PC-9 (cell line): Measurements from ENCODE around the gene NAV3. TPM values are rescaled to one million over a fixed set of nuclear protein-coding genes. Genes with fewer than 3 reads are reported as not detected.
A peak's percentile ranks its signal among the peaks of the same experiment; 100 is the strongest.

ENCODE experiments used
- BruUV-seq: library from RNA; stranded (reverse); fragments of 400-500 nt; replicated peaks from 2 replicates; lab custom pipeline; 2021; lab: Mats Ljungman, UMichigan
- CTCF ChIA-PET: fragments of 300-600 bp; sonication (Branson Sonifier 250); formaldehyde crosslinking; loops from one replicate; lab custom pipeline; 2022; ENCODE audit warnings: antibody characterized with exemption; lab: Charles Lee
- POLR2A ChIA-PET: fragments of 300-600 bp; sonication (Branson Sonifier 250); formaldehyde crosslinking; loops from one replicate; lab custom pipeline; 2022; ENCODE audit warnings: antibody characterized with exemption; ENCODE audit not compliant: unreplicated experiment; lab: Charles Lee
- DNase-seq, 2 experiments: peaks; one replicate each; pipeline versions ENCODE4 v3.0.0 to v3.0.0-alpha.2; 2015 to 2022; ENCODE audit warnings: mixed read lengths in 1 of 2
- H2AFZ ChIP-seq: fragments of 200-600 bp; sonication (generic); 2 replicates; pipeline ENCODE4 v1.8.1; 2017; ENCODE audit warnings: antibody characterized with exemption
- H3F3A ChIP-seq: fragments of 200-600 bp; sonication (generic); 2 replicates; pipeline ENCODE4 v1.8.1; 2017; ENCODE audit warnings: antibody characterized with exemption, mild to moderate bottlenecking, low read depth; ENCODE audit not compliant: insufficient read depth
- H3K27ac ChIP-seq: fragments of 200-600 bp; sonication (generic); 2 replicates; pipeline ENCODE4 v1.6.1; 2016; ENCODE audit warnings: mixed run types
- H3K27me3 ChIP-seq: fragments of 200-600 bp; sonication (generic); 2 replicates; pipeline ENCODE4 v1.6.1; 2016; ENCODE audit warnings: low read depth, mixed run types; ENCODE audit not compliant: insufficient read depth
- H3K36me3 ChIP-seq: fragments of 200-600 bp; sonication (generic); 2 replicates; pipeline ENCODE4 v1.6.1; 2016; ENCODE audit warnings: low read depth, mixed run types
- H3K4me1 ChIP-seq: fragments of 200-600 bp; sonication (generic); replicated peaks from 2 replicates; pipeline ENCODE4 v1.6.1; 2016; ENCODE audit warnings: mixed run types; ENCODE audit not compliant: insufficient read depth
- H3K4me2 ChIP-seq: fragments of 200-600 bp; sonication (generic); 2 replicates; pipeline ENCODE4 v1.6.1; 2017; ENCODE audit warnings: mixed run types
- H3K4me3 ChIP-seq: fragments of 200-600 bp; sonication (generic); 2 replicates; pipeline ENCODE4 v1.6.1; 2016; ENCODE audit warnings: mixed run types
- H3K79me2 ChIP-seq: fragments of 200-600 bp; sonication (generic); 2 replicates; pipeline ENCODE4 v1.6.1; 2017; ENCODE audit warnings: low read depth, mixed run types
- H3K9me2 ChIP-seq: fragments of 200-600 bp; sonication (generic); 2 replicates; pipeline ENCODE4 v1.8.1; 2017; ENCODE audit warnings: mild to moderate bottlenecking; ENCODE audit not compliant: insufficient read depth
- H3K9me3 ChIP-seq: fragments of 200-600 bp; sonication (generic); 2 replicates; pipeline ENCODE4 v1.8.1; 2016; ENCODE audit warnings: low read depth; ENCODE audit not compliant: insufficient read depth
- H4K20me1 ChIP-seq: fragments of 200-600 bp; sonication (generic); 2 replicates; pipeline ENCODE4 v1.8.1; 2017; ENCODE audit not compliant: insufficient read depth
- CTCF ChIP-seq: fragments of 200-600 bp; sonication (generic); conservative IDR thresholded peaks from 2 replicates; pipeline ENCODE4 v1.6.1; 2017; ENCODE audit warnings: mixed run types, antibody characterized with exemption, mild to moderate bottlenecking, moderate library complexity
- EZH2 ChIP-seq: fragments of 200-600 bp; sonication (generic); IDR thresholded peaks from 2 replicates; pipeline ENCODE4 v1.8.0; 2017; ENCODE audit warnings: antibody characterized with exemption, low read depth
- intact Hi-C: fragments of 100-400 bp; cut with micrococcal nuclease; formaldehyde crosslinking; loops from one replicate; pipeline ENCODE4 v1.10.0; 2022; ENCODE audit not compliant: unreplicated experiment
- total RNA-seq: library from RNA; stranded (reverse); gene quantifications from 2 replicates; pipeline ENCODE4 v1.2.3, GENCODE V29; 2021

Gene NAV3
- total RNA-seq, 1 experiment from 2014 or later, result 13.6 TPM

GRCh38 chr12:78236264-78236663, 405.6 kb downstream of the NAV3 start:
- Histone ChIP-seq H3K9me2 (no peaks in the 10 kb centered on the region; the same call in none of the 2 replicates), H3K4me2 (no peak overlapping the region), H3K4me3 (no peak overlapping the region), H3K27me3 (no peaks in the 10 kb centered on the region), H4K20me1 (no peaks in the 10 kb centered on the region), H3F3A (no peaks in the 10 kb centered on the region), H2AFZ (no peak overlapping the region), H3K9me3 (no peaks in the 10 kb centered on the region), H3K4me1 (no peaks in the 10 kb centered on the region), H3K36me3 (no peaks in the 10 kb centered on the region), H3K79me2 (no peaks in the 10 kb centered on the region), H3K27ac (no peak overlapping the region)
- TF ChIP-seq CTCF, result no peak
- no peak for TF ChIP-seq EZH2
- intact Hi-C loops, result no loop called here
- no peak for DNase-seq
- BruUV-seq, result no TSS peak
- CTCF ChIA-PET, result no interaction called here
- POLR2A ChIA-PET, result no interaction called here

GRCh38 chr12:78239544-78239943, 408.9 kb downstream of the NAV3 start:
- Histone ChIP-seq H3K4me1 (no peaks in the 10 kb centered on the region), H3K27ac (no peak overlapping the region), H3K9me3 (no peaks in the 10 kb centered on the region), H3K27me3 (no peaks in the 10 kb centered on the region), H3K4me2 (no peak overlapping the region), H3F3A (no peaks in the 10 kb centered on the region), H3K4me3 (no peak overlapping the region), H2AFZ (no peak overlapping the region), H4K20me1 (no peaks in the 10 kb centered on the region), H3K9me2 (no peaks in the 10 kb centered on the region), H3K36me3 (no peaks in the 10 kb centered on the region), H3K79me2 (no peaks in the 10 kb centered on the region)
- DNase-seq, result no peak
- intact Hi-C loops, result no loop called here
- TF ChIP-seq CTCF (no peak), EZH2 (no peak)
- ChIA-PET POLR2A (no interaction called here), CTCF (no interaction called here)
- BruUV-seq, result no TSS peak

- TF ChIP-seq EZH2 (no peak), CTCF (no peak)
- ChIA-PET POLR2A (interaction anchor here (0.6 kb wide), 1 partner anchor 10 kb away, joined by 5 read pairs; no protein-coding TSS in a partner anchor), CTCF (no interaction called here)
- DNase-seq, result no peak
- H3K79me2 ChIP-seq, result no peaks in the 10 kb centered on the region
- H3K4me2 ChIP-seq, result no peak overlapping the region
- H4K20me1 ChIP-seq, result no peaks in the 10 kb centered on the region
- no peaks in the 10 kb centered on the region for H3K9me3 ChIP-seq
- H3F3A ChIP-seq, result no peaks in the 10 kb centered on the region
- H3K27me3 ChIP-seq, result no peaks in the 10 kb centered on the region
- no peak overlapping the region for H3K27ac ChIP-seq
- 0 out of 2 replicates have a peak overlapping the region, but pooled peaks have one; percentile 48 for H2AFZ ChIP-seq
- BruUV-seq, result no TSS peak
- intact Hi-C loops, result no loop called here
- H3K4me1 ChIP-seq, result no peaks in the 10 kb centered on the region
- H3K36me3 ChIP-seq, result no peaks in the 10 kb centered on the region
- no peaks in the 10 kb centered on the region for H3K9me2 ChIP-seq
- no peak overlapping the region for H3K4me3 ChIP-seq
Observed at GRCh38 chr12:78240827-78241226, 410.1 kb downstream of the NAV3 start.
